OCI-LY1 (cell line): ENCODE measurements around the gene CREB5.

Source experiments
- H2AFZ ChIP-seq: fragments of 200-600 bp; sonication (generic), shearing (Covaris generic); 2 replicates; pipeline ENCODE4 v1.6.0; 2014; ENCODE audit warnings: antibody characterized with exemption, mild to moderate bottlenecking, low read length
- H3F3A ChIP-seq: fragments of 200-600 bp; sonication (generic), shearing (Covaris generic); 2 replicates; pipeline ENCODE4 v1.6.0; 2014; ENCODE audit warnings: mild to moderate bottlenecking, antibody characterized with exemption, low read length, moderate library complexity; ENCODE audit not compliant: insufficient read depth
- H3K27ac ChIP-seq: fragments of 200-600 bp; sonication (generic); 2 replicates; pipeline ENCODE4 v1.5.1; 2014; ENCODE audit warnings: low read length, mixed run types, mild to moderate bottlenecking, low read depth; ENCODE audit not compliant: poor library complexity, severe bottlenecking
- H3K27me3 ChIP-seq: fragments of 200-600 bp; sonication (generic); 2 replicates; pipeline ENCODE4 v1.6.0; 2014; ENCODE audit warnings: antibody characterized with exemption, mild to moderate bottlenecking, low read length, moderate library complexity; ENCODE audit not compliant: insufficient read depth
- H3K36me3 ChIP-seq: fragments of 200-600 bp; sonication (generic); 2 replicates; pipeline ENCODE4 v1.6.1; 2014; ENCODE audit warnings: mild to moderate bottlenecking, antibody characterized with exemption, low read length, moderate library complexity, mixed read lengths; ENCODE audit not compliant: insufficient read depth
- H3K4me1 ChIP-seq: fragments of 200-600 bp; sonication (generic); 2 replicates; pipeline ENCODE4 v1.5.1; 2014; ENCODE audit warnings: mild to moderate bottlenecking, low read length, moderate library complexity; ENCODE audit not compliant: insufficient read depth, severe bottlenecking
- H3K4me2 ChIP-seq: fragments of 200-600 bp; sonication (generic), shearing (Covaris generic); 2 replicates; pipeline ENCODE4 v1.6.1; 2014; ENCODE audit warnings: low read length
- H3K4me3 ChIP-seq: fragments of 200-600 bp; sonication (generic); 2 replicates; pipeline ENCODE4 v1.5.1; 2014; ENCODE audit warnings: low read length, low read depth, mild to moderate bottlenecking, mixed read lengths; ENCODE audit not compliant: poor library complexity, severe bottlenecking
- H3K79me2 ChIP-seq: fragments of 200-600 bp; shearing (Covaris generic); 2 replicates; pipeline ENCODE4 v1.6.1; 2016; ENCODE audit warnings: mixed run types, low read length, mixed read lengths; ENCODE audit not compliant: insufficient read depth
- H3K9ac ChIP-seq: fragments of 200-600 bp; sonication (generic), shearing (Covaris generic); 2 replicates; pipeline ENCODE4 v1.6.1; 2014; ENCODE audit warnings: mild to moderate bottlenecking, low read length, mixed read lengths
- H3K9me2 ChIP-seq: fragments of 200-600 bp; sonication (generic), shearing (Covaris generic); 2 replicates; pipeline ENCODE4 v1.6.1; 2014; ENCODE audit warnings: low read depth, mild to moderate bottlenecking, low read length, mixed read lengths
- H3K9me3 ChIP-seq: fragments of 200-600 bp; shearing (Covaris generic); 2 replicates; pipeline ENCODE4 v1.6.1; 2014; ENCODE audit warnings: low read length, mixed read lengths
- H4K20me1 ChIP-seq: fragments of 200-600 bp; sonication (generic), shearing (Covaris generic); 2 replicates; pipeline ENCODE4 v1.6.0; 2016; ENCODE audit warnings: mild to moderate bottlenecking, low read length; ENCODE audit not compliant: insufficient read depth
- CTCF ChIP-seq: fragments of 200-600 bp; sonication (generic), shearing (Covaris generic); IDR thresholded peaks from 2 replicates; pipeline ENCODE4 v1.5.1; 2017; ENCODE audit warnings: mild to moderate bottlenecking, antibody characterized with exemption, low read length, moderate library complexity, mixed read lengths
- EZH2 ChIP-seq: fragments of 200-600 bp; sonication (generic), shearing (Covaris generic); IDR thresholded peaks from 2 replicates; pipeline ENCODE4 v1.8.0; 2017; ENCODE audit warnings: borderline replicate concordance, mixed run types, mild to moderate bottlenecking, antibody characterized with exemption, low read length, moderate library complexity, mixed read lengths

Gene CREB5

GRCh38 chr7:28595076-28595475, 182.8 kb downstream of the CREB5 start:
- Histone ChIP-seq H3K9me2 (no peaks in the 10 kb centered on the region), H3K79me2 (peaks cover 3% of the 10 kb centered on the region; the same call in 1 of the 2 replicates), H3K9me3 (no peaks in the 10 kb centered on the region), H3K27ac (no peak overlapping the region), H3K27me3 (no peaks in the 10 kb centered on the region), H3K4me3 (no peak overlapping the region), H3K4me1 (peaks cover 51% of the 10 kb centered on the region), H3K9ac (no peak overlapping the region), H3K36me3 (peaks cover 24% of the 10 kb centered on the region), H3K4me2 (no peak overlapping the region), H3F3A (no peaks in the 10 kb centered on the region), H4K20me1 (no peaks in the 10 kb centered on the region), H2AFZ (no peak overlapping the region)
- TF ChIP-seq EZH2 (no peak), CTCF (no peak)

DNA sequence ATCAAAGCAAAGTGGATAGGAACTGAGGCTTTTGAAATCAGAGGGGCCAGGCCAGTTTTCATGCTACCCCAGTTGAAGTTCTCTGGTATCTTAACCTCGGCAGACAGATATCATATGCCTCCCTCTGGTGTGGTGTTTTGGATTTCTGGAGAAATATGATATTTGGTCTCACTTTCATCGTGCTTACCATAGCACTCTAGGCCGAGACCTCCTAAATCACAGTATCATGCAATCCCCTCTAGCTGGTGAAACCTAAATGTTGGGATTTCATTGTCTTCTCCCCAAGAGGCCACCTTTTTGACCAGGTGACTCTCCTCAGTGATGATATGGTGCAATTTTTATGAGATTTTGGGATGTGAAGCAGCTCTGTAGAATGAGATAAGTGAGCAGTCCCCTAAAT, 183.5 kb downstream of the CREB5 start:
- Histone ChIP-seq H3K4me2 (no peak overlapping the region), H3K27me3 (no peaks in the 10 kb centered on the region), H3K9me3 (no peaks in the 10 kb centered on the region), H4K20me1 (no peaks in the 10 kb centered on the region), H3K9me2 (no peaks in the 10 kb centered on the region), H3K79me2 (peaks cover 3% of the 10 kb centered on the region; the same call in 1 of the 2 replicates), H3K27ac (no peak overlapping the region), H3K4me1 (peaks cover 48% of the 10 kb centered on the region), H3F3A (no peaks in the 10 kb centered on the region), H3K4me3 (no peak overlapping the region), H2AFZ (no peak overlapping the region), H3K36me3 (peaks cover 24% of the 10 kb centered on the region), H3K9ac (no peak overlapping the region)
- no peak for TF ChIP-seq EZH2
- TF ChIP-seq CTCF = no peak

DNA sequence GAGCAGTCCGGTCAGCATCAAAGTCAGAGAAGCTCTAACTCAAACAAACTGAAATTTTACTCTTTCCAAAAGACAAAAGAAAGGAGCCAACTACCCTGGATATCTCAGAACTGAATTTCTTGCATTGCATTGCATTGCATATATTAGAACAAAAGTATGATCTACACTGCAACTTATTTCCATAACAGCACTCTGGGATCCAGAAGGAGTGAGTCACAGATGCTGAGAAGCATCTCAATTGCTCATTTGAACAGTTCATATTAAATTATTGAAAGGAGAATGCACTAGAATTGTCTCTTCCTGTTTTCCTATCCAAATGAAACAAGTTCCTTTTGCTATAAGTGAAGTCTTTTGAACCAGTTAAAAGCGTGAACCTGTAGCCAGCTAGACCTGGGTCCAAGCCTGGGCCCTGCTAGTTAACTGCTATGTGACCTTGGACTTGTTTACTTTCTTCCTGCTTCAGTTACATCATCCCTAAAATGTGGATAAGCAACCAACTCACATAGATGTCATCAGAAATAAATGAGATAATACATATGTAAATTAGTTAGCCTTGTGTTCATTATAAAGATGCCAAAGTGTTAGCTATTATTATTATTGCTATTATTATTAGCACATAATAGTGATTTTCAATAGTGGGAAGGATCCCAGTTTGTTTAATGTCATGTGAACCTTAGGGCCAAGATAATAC, 184.1 kb downstream of the CREB5 start:
- H3K9me3 ChIP-seq = no peaks in the 10 kb centered on the region
- peaks cover 3% of the 10 kb centered on the region; the same call in 1 of the 2 replicates for H3K79me2 ChIP-seq
- H3K4me1 ChIP-seq = peaks cover 42% of the 10 kb centered on the region
- peaks cover 28% of the 10 kb centered on the region for H3K36me3 ChIP-seq
- no peak overlapping the region for H2AFZ ChIP-seq
- no peak overlapping the region for H3K9ac ChIP-seq
- H3K27ac ChIP-seq = no peak overlapping the region
- H3K27me3 ChIP-seq = no peaks in the 10 kb centered on the region
- H3K4me2 ChIP-seq = no peak overlapping the region
- H3F3A ChIP-seq = no peaks in the 10 kb centered on the region
- TF ChIP-seq EZH2 (no peak), CTCF (no peak)
- H4K20me1 ChIP-seq = no peaks in the 10 kb centered on the region
- no peak overlapping the region for H3K4me3 ChIP-seq
- no peaks in the 10 kb centered on the region for H3K9me2 ChIP-seq
